HG03103 (cell line): Measurements from ENCODE around the gene DUS4L.
A peak's percentile ranks its signal among the peaks of the same experiment; 100 is the strongest.

Experiments
- ATAC-seq: cut with Tn5 transposase; IDR thresholded peaks from one replicate; pipeline ENCODE4 v1.9.1; 2021; ENCODE audit warnings: low read depth; ENCODE audit not compliant: unreplicated experiment

DUS4L gene

GRCh38 chr7:107579885-107580715 is 16.3 kb downstream of the DUS4L start, which contains the start of gene BCAP29:
Gene BCAP29, plus strand, starts transcription at chr7:107580246. Its CDS starts 527 bp downstream, at chr7:107580773.
- ATAC-seq = peak; percentile 86

GRCh38 chr7:107580716-107581383 is 17.1 kb downstream of the DUS4L start:
- no peak for ATAC-seq

DNA sequence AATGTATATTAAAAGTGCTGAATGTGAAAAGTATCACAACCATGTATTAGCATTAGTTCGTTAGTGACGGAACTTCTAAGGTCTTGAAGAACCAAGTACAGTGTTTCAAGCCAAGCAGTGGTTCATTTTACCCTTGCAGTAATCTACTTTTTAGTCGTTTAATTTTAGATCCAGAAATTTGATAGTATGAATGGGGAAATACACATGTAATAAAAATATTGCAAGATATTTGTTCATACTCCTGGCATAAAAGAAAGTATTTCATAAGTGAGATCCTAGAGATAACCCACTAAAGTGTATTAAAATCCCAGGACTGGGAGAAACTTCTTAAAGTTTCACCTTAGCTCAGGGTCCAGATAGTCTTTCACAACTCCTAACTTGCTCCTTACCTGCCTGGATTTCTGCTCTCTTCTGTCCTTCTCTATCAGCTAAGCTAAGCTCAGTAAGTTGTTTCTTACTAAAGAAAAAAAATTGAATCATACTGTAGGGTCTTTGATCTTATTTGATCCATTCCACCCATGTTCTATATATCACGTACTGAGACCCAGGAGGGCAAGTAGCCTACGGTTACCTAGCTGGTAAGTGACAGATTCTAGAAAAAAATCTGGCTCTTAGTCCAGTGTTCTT is 17.7 kb downstream of the DUS4L start:
- ATAC-seq = no peak

- ATAC-seq = no peak
These were observed 19.1 kb downstream of the DUS4L start for GRCh38 chr7:107582875-107583274.

GRCh38 chr7:107584716-107585115 is 20.9 kb downstream of the DUS4L start:
- no peak for ATAC-seq

- ATAC-seq = no peak
These were observed 24.9 kb downstream of the DUS4L start for GRCh38 chr7:107588529-107589130.

- ATAC-seq = no peak
These were observed 27.6 kb downstream of the DUS4L start for GRCh38 chr7:107591421-107591820.

- no peak for ATAC-seq
These were observed 28.7 kb downstream of the DUS4L start for GRCh38 chr7:107592361-107593024.

DNA sequence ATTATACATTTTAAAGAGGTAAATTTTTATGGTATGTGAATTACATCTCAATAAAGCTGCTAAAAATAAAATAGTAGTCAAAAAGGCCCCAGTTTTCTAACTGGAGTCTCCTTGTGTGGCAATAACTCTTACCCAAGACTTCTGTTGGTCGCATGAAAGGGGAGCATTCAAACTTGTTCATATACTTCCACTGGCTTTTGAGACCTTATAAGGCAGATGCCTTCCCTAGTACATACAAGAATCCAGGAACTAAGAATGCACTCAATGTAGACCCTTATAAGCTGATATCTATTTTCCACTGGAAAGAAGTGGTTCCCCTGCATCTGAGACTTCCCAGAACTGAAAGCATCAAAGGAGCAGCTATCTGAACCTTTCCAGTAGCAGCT is 29.2 kb downstream of the DUS4L start:
- ATAC-seq = no peak

GRCh38 chr7:107594961-107595737 is 31.4 kb downstream of the DUS4L start:
- no peak for ATAC-seq

DNA sequence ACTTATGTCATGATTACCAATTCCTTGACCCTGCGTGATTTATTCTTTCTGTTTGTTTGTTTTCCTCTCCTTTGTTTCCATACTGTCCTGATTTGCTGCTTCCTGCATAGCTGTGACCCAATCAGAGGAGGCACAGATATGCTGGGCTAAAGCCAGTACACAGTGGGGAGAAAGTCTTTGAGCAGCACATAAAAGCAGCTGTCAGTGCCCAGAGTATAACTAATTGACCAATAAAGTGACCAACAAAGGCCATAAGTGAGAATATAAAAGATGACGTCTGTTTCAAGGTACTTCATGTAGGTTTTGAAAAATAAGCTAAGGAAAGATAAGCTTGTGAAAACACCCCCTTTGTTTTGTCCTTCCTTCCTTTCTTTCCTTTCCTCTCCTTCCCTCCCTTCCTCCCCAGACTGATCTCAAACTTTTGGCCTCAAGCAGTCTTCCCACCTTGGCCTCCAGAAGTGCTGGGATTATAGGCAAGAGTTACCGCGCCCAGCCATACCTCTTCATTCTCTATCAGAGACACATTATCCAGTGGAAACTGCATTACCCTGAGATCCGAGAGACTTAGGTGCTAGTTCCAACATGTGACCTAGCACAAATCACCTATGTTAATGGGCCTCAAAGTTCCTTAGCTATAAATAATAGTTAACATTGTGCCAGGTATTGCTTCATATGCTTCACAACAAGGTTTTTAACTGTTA is 33.3 kb downstream of the DUS4L start:
- ATAC-seq = no peak

- no peak for ATAC-seq
These were observed 33.8 kb downstream of the DUS4L start for GRCh38 chr7:107597582-107597916.

DNA sequence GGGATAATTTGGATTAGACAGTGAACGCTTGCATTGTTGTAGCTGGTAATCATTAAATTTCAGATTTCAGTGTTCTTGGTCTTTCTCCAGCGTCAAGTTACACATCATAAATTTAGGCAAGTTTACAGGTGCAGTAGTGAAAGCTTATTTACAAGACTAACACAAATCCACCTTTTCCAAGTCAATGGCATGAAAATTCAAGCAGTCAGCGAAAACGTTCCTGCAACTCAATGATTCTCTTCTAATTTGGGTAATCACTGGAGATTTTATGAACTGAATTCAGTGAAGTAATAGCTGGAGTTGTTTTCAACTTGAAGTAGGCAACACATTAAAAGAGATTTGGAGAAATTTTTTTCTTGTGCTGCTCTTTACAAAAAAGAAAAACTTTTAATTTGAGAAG is 34.2 kb downstream of the DUS4L start:
- ATAC-seq = no peak

DNA sequence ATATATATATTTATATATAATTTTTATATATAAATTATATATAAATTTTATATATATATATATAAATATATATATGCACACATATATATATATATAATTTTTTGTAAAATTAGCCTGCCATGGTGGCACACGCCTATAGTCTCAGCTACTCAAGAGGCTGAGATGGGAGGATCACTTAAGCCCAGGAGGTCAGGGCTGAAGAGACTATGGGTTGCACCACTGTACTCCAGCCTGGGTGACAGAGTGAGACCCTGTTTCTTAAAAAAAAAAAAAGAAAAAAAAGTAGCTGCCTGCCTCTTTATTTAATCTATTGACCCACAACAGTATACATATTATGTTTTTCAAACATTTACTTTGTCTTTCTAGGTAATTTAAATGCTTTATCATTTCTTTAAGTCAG is 35.5 kb downstream of the DUS4L start:
- no peak for ATAC-seq

DNA sequence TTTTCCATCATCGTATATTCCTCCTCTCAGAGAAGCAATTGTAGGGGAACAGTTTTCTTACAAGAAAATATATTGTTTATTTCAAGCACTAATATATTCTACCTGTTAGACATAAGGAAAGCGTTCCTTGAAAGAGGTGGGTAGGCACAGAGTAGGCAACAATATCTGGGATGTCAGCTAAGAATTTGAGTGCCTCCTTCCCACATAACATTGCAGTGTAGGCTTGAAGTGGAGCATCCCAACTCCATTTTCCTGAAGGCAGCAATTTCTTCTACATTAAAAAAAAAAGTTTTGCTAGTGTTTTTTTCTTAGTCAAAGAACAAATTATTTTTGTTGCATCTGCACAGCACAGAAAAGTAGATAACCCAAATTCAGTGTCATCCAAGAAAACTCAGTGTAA is 37.0 kb downstream of the DUS4L start:
- no peak for ATAC-seq

DNA sequence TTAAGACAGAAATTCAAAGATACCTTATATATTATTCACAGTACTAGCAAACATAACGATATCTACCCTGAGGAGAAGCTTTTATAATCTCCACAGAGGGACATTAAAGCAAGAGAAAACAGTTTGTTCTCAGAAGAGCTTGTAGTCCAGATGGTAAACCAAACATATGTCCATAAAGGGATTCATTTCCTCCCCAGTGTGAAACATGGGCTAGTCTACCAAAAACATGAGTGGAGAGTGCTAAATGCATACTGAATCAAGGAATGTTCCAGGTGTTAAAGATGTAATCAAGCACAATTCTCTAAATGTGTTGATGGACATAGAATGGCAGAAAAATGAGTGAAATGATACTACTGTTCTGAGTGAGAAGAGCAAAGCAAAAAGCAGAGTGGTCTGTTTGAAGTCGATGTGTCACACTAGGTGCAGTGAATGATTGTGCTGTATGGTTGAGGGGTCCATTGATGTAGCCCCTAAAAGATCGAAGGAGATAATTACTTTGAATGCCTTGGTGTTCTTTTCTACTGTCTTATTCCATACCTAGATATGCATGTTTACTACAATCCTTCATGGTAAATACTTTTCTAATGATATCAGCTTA is 41.5 kb downstream of the DUS4L start:
- ATAC-seq = no peak

DNA sequence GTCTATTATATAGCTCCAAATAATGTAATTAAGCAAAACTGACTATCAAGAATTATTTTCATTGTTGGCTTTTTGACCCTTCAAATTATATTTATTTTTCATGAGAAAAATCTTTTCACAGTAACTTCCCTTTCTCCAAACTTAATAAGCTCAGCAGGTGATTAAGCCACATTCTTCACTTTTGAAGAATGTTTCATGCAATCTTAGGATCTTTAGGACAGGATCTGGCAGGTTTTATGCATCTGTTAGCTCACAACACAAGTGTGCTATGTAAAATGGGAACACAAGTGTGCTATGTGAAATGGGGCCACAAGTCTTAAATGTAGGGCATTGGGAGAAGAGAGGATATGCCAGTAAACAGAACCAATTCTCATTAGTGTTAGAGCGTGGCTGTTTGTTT is 42.5 kb downstream of the DUS4L start:
- ATAC-seq = no peak

GRCh38 chr7:107609811-107610261 is 46.1 kb downstream of the DUS4L start:
- no peak for ATAC-seq

- ATAC-seq = no peak
These were observed 46.6 kb downstream of the DUS4L start for GRCh38 chr7:107610323-107610722.
